HUES48 (cell line): ENCODE results near the gene DNAAF6.

Experiments
- H3K27ac ChIP-seq: one replicate; pipeline ENCODE4 v1.7.0; 2013; ENCODE audit warnings: low read depth, low read length, inconsistent platforms
- H3K27me3 ChIP-seq: 2 replicates; pipeline ENCODE4 v1.6.1; 2013; ENCODE audit warnings: mild to moderate bottlenecking, low read length; ENCODE audit not compliant: control insufficient read depth, insufficient read depth
- H3K36me3 ChIP-seq: 2 replicates; pipeline ENCODE4 v1.6.1; 2013; ENCODE audit warnings: low read length; ENCODE audit not compliant: control insufficient read depth, insufficient read depth
- H3K4me1 ChIP-seq: 2 replicates; pipeline ENCODE4 v1.6.1; 2013; ENCODE audit warnings: mild to moderate bottlenecking, low read length; ENCODE audit not compliant: control insufficient read depth, insufficient read depth
- H3K4me3 ChIP-seq: 2 replicates; pipeline ENCODE4 v1.5.1; 2013; ENCODE audit warnings: mild to moderate bottlenecking, low read depth, low read length
- H3K9ac ChIP-seq: 2 replicates; pipeline ENCODE4 v1.6.1; 2013; ENCODE audit warnings: mild to moderate bottlenecking, low read depth, low read length, moderate library complexity
- H3K9me3 ChIP-seq: 2 replicates; pipeline ENCODE4 v1.6.1; 2013; ENCODE audit warnings: low read length; ENCODE audit not compliant: control insufficient read depth, insufficient read depth

DNAAF6 gene

GRCh38 chrX:107206697-107207065, 270 bp downstream of the DNAAF6 start:
- H3K9ac ChIP-seq, result no peak overlapping the region

GRCh38 chrX:107207089-107207488, 678 bp downstream of the DNAAF6 start:
- no peak overlapping the region for H3K4me3 ChIP-seq
- H3K9ac ChIP-seq, result no peak overlapping the region
- H3K36me3 ChIP-seq, result no peaks in the 10 kb centered on the region
- no peaks in the 10 kb centered on the region for H3K9me3 ChIP-seq
- no peaks in the 10 kb centered on the region; the same call in 1 of the 2 replicates for H3K27me3 ChIP-seq
- H3K27ac ChIP-seq, result no peak overlapping the region
- peaks cover 10% of the 10 kb centered on the region for H3K4me1 ChIP-seq

More at GRCh38 chrX:107206697-107207065, 270 bp downstream of the DNAAF6 start:
- Histone ChIP-seq H3K27me3 (no peaks in the 10 kb centered on the region; the same call in 1 of the 2 replicates), H3K4me3 (no peak overlapping the region), H3K4me1 (peaks cover 10% of the 10 kb centered on the region), H3K36me3 (no peaks in the 10 kb centered on the region), H3K27ac (no peak overlapping the region), H3K9me3 (no peaks in the 10 kb centered on the region)

DNA sequence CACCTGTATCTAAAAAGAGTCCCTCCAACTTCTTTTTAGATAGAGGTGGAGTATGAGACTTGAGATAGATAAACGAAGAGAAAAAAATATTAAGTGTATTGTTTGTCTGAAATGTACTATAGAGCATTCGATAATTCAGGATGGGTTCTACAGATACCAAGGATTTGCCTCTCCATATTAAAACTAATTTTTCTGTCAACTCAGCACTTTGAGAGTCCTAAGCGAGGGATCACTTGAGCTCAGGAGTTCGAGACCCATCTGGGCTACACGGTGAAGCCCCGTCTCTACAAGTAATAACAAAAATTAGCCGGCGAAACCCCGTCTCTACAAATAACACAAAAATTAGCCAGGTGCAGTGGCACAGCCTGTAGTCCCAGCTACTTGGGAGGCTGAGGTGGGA, 1.5 kb downstream of the DNAAF6 start:
- Histone ChIP-seq H3K27ac (no peak overlapping the region), H3K27me3 (no peaks in the 10 kb centered on the region; the same call in 1 of the 2 replicates), H3K9me3 (no peaks in the 10 kb centered on the region), H3K36me3 (no peaks in the 10 kb centered on the region), H3K4me3 (no peak overlapping the region), H3K9ac (no peak overlapping the region), H3K4me1 (peaks cover 10% of the 10 kb centered on the region)

DNA sequence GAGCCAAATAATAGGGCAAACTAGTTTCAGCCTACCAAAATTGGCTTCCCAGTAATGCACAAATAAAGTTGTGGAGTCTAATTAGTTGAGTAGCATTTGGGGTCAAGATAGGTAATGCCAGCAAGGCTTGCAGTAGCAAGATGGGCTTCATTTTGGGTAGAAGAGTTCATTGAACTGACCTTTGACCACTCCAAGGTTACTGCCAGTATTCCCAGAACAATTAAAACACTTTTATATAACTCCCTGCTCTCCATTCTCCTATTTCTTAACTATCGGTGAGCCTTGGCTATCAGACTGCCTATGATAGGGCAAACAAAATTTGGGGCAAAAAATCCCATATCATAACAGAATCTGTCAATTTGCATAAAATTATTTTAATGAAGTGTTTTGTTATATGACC, 7.1 kb downstream of the DNAAF6 start:
- Histone ChIP-seq H3K9me3 (no peaks in the 10 kb centered on the region), H3K27me3 (no peaks in the 10 kb centered on the region), H3K9ac (no peak overlapping the region), H3K4me1 (peaks cover 7% of the 10 kb centered on the region; the same call in 1 of the 2 replicates), H3K4me3 (no peak overlapping the region), H3K27ac (no peak overlapping the region), H3K36me3 (no peaks in the 10 kb centered on the region)

DNA sequence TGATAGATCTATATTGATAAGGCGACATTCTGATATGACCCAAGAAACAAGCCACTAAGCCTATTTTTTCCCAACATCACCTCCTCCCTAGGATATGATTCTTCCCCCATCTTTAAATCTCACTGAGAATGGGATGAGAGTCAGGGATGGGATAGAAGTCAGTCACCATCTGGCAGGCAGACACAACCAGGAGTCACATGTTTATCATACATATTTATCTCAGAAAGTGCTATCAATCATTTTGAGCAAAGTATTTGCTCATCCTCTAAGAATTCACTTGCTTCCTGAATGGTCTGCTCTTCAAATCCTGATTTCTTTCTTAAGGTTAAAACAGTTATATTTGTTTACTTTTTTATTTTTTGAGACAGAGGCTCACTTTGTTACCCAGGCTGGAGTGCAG, 20.3 kb downstream of the DNAAF6 start:
- no peaks in the 10 kb centered on the region for H3K36me3 ChIP-seq
- no peaks in the 10 kb centered on the region for H3K9me3 ChIP-seq
- no peak overlapping the region for H3K9ac ChIP-seq
- H3K4me1 ChIP-seq, result no peaks in the 10 kb centered on the region
- H3K4me3 ChIP-seq, result no peak overlapping the region
- no peaks in the 10 kb centered on the region for H3K27me3 ChIP-seq
- no peak overlapping the region for H3K27ac ChIP-seq

DNA sequence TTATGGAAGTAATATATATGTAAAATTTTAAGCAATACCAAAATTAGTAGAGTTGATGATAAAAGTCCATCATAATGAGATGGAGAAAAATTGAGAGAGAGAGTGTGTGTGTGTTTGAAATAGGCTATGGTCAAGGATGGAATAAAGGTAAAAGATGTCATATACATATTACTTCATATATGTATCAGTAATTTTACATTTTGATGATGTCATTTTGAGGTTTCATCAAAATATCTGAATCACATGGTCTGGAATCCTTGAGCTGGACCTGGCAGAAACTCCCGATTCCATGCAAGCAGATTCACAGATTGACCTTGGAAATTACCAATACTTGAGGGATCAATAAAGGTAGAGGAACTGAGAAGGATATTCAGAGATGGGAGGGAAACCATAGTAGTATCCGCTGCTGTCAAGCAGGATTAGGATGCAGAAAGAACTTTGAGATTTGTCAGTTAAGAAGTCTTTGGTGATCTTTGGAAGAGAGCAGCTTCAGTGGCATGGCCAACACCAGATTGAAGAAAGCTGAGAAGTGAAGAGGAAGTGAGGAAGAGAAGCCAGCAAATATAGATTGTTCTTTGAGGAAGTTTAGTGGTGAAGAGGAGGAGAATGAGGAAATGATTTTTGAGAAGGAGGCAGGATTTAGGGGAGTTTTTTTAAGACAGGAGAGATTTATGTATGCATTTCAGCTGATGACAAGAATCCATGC, 21.5 kb downstream of the DNAAF6 start:
- no peaks in the 10 kb centered on the region for H3K4me1 ChIP-seq
- no peaks in the 10 kb centered on the region for H3K9me3 ChIP-seq
- no peak overlapping the region for H3K9ac ChIP-seq
- H3K27me3 ChIP-seq, result no peaks in the 10 kb centered on the region
- no peak overlapping the region for H3K27ac ChIP-seq
- no peaks in the 10 kb centered on the region for H3K36me3 ChIP-seq
- no peak overlapping the region for H3K4me3 ChIP-seq

- H3K36me3 ChIP-seq, result no peaks in the 10 kb centered on the region
- no peaks in the 10 kb centered on the region for H3K4me1 ChIP-seq
- H3K27ac ChIP-seq, result no peak overlapping the region
- H3K4me3 ChIP-seq, result no peak overlapping the region
- H3K9me3 ChIP-seq, result no peaks in the 10 kb centered on the region
- H3K9ac ChIP-seq, result no peak overlapping the region
- no peaks in the 10 kb centered on the region for H3K27me3 ChIP-seq
Observed at GRCh38 chrX:107228486-107228819, 22.0 kb downstream of the DNAAF6 start.

DNA sequence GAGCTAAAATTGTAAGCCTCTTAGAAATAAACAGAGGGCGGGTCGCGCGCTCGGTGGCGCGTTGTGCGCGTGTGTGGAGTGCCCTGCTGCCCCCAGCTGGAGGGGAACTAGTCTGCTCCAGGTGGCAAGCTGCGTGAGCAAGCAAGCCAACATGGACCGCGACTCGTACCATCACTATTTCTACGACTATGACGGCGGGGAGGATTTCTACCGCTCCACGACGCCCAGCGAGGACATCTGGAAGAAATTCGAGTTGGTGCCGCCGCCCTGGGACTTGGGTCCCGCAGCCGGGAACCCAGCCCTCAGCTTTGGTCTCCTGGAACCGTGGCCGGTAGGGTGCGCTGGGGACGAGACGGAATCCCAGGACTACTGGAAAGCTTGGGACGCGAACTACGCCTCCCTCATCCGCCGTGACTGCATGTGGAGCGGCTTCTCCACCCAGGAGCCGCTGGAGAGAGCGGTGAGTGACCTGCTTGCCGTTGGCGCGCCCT, 66.1 kb downstream of the DNAAF6 start:
- Histone ChIP-seq H3K9ac (no peak overlapping the region), H3K4me1 (0 out of 2 replicates have a peak, but pooled peaks cover 2% of the 10 kb centered on the region), H3K36me3 (no peaks in the 10 kb centered on the region), H3K4me3 (peak overlapping the region; percentile 60), H3K27ac (no peak overlapping the region), H3K27me3 (peaks cover 26% of the 10 kb centered on the region), H3K9me3 (no peaks in the 10 kb centered on the region)

GRCh38 chrX:107273795-107274194, 67.4 kb downstream of the DNAAF6 start:
- Histone ChIP-seq H3K36me3 (no peaks in the 10 kb centered on the region), H3K4me3 (no peak overlapping the region), H3K27me3 (peaks cover 24% of the 10 kb centered on the region)

DNA sequence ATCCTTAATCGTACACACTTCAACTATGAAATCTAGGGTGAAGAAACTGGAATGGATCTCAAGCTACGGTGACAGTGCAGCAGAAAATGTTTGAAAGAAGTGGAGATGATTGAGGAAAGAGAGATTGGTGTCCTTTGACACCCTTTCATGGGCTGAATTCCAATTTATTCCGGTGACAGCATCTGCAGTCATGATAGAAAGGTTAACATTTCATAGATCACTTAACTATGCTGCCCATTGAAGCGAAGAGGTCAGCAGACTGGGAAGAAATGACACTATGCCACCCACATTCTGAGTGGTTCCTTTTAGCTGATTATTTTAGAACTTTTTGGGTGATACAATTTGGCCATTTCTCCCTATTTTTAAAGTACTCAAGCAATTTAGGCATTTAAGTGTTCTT, 82.3 kb downstream of the DNAAF6 start:
- H3K36me3 ChIP-seq, result no peaks in the 10 kb centered on the region
- H3K9me3 ChIP-seq, result no peaks in the 10 kb centered on the region
- no peak overlapping the region for H3K9ac ChIP-seq
- peaks cover 6% of the 10 kb centered on the region for H3K4me1 ChIP-seq
- no peak overlapping the region for H3K4me3 ChIP-seq
- no peaks in the 10 kb centered on the region; the same call in 1 of the 2 replicates for H3K27me3 ChIP-seq
- H3K27ac ChIP-seq, result no peak overlapping the region

More at GRCh38 chrX:107273795-107274194, 67.4 kb downstream of the DNAAF6 start:
- H3K27ac ChIP-seq, result no peak overlapping the region
- no peaks in the 10 kb centered on the region for H3K9me3 ChIP-seq
- H3K4me1 ChIP-seq, result no peaks in the 10 kb centered on the region
- H3K9ac ChIP-seq, result no peak overlapping the region

DNA sequence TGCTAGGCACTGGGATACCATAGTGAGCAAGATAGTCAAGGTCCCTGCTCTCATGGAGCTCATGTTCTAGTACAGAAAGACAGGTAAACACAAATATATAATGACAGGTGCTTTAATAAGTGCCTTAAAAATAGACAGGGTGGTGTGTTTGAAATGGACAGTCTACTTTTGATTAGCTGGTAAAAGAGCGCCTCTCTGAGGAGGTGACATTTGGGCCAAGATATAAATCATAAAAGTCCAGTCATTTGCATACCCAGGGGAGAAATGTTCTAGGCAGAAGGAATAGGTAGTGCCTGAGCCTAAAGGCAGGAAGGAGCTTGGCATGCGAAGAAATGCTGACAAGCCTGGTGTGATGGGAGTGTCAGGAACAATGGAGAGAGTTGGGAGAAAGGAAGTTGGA, 83.6 kb downstream of the DNAAF6 start:
- Histone ChIP-seq H3K9me3 (no peaks in the 10 kb centered on the region), H3K4me1 (peaks cover 6% of the 10 kb centered on the region), H3K27me3 (no peaks in the 10 kb centered on the region; the same call in 1 of the 2 replicates), H3K4me3 (no peak overlapping the region), H3K36me3 (no peaks in the 10 kb centered on the region), H3K27ac (no peak overlapping the region), H3K9ac (no peak overlapping the region)
